ENCODE measurements around the gene EGFL7. TPM values are rescaled to one million over a fixed set of nuclear protein-coding genes. Genes with fewer than 3 reads are reported as not detected.
"Not testable (repeated sequence)": the region's sequence is repeated elsewhere in the genome, so short reads cannot be mapped to it uniquely, and the experiment has no call there.

EGFL7 gene
- total RNA-seq, 1 donor from 2014 or later: 500 TPM

DNA sequence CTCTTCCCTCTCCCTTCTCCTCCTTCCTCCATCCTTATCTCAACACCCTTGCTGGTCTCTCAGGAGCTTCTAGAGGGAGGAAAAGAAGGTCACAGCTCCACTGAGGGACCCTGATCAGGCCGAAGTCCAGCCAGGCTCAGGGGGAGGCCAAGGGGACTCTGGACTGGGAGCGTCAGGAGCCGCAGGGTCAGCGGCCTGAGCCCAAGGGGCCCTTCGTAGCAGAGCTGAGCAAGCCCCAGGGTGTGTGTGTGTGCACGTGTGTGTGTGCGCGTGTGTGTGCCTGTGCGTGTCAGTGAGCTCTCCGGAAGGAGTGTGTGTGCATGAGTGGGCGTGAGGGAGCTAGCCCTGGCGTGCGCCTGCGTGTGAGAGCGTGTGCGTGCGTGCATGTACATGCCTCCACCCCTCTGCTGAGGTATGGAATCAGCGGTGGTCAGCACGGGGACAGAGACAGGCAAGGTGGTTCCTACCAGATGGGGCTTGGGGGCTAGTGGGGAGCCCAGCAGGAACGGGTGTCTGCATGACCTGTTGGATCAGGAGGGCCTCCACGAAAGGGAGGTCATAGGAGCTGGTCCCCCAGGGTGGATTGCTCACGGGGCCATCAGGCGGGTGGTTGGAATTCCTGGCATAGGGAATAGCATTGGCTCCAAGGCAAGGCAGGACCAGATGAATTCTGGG lies 34.6 kb downstream of the EGFL7 start:
- DNase-seq (ENCODE audit: low read depth, low spot score): no peak

DNA sequence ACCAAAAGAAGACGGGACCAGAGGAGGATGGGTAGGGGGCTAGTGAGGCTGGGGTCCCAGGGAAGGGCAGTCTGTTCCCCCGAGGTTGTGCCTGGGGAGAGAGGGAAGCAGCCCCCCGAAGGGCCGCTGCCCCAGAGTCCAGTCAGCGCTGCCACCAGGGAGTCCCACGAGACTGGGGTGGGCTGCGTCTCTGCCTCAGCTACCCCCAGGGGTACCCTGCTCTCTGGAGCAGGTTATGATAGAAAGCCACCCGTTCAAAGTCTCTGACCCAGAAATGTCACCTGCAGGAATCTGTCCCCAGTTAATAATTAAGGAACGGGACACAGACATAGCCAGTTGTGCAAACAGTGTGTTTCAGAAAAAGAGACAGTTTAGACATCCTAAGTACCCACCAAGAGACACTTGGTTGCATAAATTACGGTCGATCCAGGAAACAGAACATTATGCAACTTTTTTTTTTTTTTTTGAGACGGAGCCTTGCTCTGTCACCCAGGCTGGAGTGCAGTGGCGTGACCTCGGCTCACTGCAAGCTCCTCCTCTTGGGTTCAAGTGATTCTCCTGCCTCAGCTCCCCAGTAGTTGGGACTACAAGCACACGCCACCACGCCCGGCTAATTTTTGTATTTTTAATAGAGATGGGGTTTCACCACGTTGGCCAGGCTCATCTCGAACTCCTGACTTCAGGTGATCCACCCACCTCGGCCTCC lies 35.3 kb downstream of the EGFL7 start:
- no peak for DNase-seq (ENCODE audit: low read depth, low spot score)

- DNase-seq (ENCODE audit: low read depth, low spot score): no peak
Measured at GRCh38 chr9:136698635-136699246, 36.0 kb downstream of the EGFL7 start.

DNA sequence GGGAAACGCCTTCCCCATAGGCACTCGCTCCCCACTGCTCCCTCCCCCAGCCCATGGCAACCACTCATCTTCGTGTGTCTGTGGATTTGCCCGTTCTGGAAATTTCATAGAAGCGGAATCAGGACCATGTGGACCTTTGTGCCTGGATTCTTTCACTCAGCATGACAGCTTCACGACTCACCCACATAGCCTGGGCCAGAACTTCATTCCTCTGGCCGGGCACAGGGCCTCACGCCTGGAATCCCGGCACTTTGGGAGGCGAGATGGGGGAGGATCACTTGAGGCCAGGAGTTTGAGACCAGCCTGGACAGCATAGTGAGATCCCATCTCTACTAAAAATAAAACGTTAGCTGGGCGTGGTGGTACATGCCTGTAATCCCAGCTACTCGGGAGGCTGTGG lies 37.6 kb downstream of the EGFL7 start:
- DNase-seq (ENCODE audit: low read depth, low spot score): no peak

GRCh38 chr9:136700959-136701667 lies 38.4 kb downstream of the EGFL7 start:
- DNase-seq (ENCODE audit: low read depth, low spot score): no peak

DNA sequence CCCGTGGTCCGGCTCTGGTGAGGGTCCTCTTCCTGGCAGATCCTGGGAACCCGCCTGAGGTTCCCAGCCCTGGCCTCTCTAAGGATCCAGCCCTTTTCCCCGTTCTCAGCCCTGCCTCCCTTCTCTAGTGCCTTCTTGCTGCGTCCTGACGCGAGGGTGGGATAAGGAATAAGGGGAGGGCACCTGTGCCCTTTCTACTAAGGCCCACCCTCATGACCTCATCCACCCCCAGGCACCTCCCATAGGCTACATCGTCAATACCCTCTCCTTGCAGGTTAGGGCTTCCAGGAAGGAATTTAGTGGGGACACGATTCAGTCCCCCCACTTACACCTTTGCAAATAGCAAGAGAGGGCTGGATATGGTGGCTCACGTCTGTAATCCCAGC lies 38.9 kb downstream of the EGFL7 start:
- DNase-seq (ENCODE audit: low read depth, low spot score): no peak

- DNase-seq (ENCODE audit: low read depth, low spot score): no peak
Measured at GRCh38 chr9:136703276-136703860, 40.7 kb downstream of the EGFL7 start.

DNA sequence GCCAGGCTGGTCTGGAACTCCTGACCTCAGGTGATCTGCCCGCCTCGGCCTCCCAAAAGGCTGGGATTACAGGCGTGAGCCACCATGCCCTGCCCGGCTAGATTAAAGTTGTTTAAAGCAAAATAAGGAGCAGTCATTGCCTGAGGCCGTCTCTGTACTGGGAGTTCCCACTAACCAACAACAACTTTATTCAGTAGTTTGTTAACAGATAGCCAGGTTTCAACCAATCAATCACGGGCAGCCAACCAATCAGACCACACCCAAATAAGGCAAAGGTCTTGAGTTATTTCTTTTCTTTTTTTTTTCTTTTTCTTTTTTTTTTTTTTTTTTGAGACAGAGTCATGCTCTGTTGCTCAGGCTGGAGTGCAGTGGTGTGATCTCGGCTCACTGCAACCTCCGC lies 42.0 kb downstream of the EGFL7 start:
- DNase-seq (ENCODE audit: low read depth, low spot score): not testable (repeated sequence)

DNA sequence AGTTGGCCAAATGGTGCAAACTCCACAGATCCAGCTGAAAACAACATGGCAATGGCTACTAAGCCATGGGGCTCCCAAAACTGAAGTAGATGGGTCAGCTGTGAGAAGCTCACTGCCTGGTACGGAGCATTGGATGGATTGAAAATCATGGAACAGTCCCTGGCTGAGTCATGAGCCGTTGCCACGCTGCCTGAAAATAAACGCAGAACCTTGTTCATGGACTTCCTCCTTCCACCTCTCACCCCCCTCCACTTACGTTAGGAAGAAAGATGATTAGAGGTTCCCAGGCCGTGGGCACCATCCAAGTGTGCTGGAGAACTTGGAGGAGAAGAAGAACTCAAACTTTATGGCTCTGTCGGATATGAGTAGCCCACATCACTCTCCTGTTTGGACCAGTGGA lies 42.8 kb downstream of the EGFL7 start:
- no peak for DNase-seq (ENCODE audit: low read depth, low spot score)

DNA sequence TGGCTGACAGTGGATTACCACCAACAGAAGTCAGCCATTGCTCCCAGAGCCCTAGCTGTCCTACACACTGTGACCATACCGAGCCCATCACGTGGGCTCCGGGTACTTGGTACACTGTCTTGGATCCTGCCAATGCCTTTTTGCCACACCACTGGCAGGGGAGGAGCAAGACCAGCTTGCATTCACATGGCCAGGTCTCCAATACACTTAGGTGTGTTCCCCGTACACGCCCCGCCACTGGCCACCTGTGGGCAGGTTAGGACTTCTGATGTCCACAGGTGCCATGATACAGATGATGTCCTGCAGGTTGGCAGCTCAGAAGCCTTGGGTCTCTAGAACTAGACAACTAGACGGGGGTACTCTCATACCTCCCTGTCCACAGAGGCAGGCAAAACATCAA lies 44.3 kb downstream of the EGFL7 start:
- DNase-seq (ENCODE audit: low read depth, low spot score): no peak

DNA sequence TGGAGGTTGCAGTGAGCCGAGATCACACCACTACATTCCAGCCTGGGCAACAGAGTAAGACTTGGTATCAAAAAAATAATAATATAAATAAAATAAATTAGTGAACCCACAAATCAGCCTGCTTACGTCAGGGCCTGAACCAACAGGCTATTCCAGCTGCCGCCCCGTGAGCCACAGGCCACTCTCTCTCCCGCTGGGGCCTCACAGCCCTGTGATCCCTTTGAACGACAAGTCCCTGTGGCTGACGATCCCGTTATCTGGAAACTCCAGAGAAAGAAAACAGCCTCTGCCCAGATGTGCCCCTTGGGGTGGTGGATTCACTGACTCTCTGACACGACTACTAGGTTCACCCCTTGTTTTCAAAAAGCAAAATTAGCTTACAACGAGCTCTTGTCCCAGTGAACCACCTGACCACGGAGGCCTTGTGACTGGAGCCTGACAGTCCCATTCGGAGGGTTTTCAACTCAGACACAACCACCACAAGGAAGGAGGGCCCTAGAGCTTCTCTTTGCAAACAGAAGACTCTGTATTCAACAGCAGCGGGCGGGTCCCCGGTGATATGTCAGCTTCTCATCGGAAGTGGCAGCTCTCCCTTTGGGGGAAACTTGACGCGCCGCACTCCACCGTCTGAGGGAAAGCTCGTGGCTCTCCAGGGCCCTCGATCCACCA lies 45.3 kb downstream of the EGFL7 start:
- DNase-seq (ENCODE audit: low read depth, low spot score): no peak

- no peak for DNase-seq (ENCODE audit: low read depth, low spot score)
Measured at GRCh38 chr9:136709454-136710109, 46.9 kb downstream of the EGFL7 start.

DNA sequence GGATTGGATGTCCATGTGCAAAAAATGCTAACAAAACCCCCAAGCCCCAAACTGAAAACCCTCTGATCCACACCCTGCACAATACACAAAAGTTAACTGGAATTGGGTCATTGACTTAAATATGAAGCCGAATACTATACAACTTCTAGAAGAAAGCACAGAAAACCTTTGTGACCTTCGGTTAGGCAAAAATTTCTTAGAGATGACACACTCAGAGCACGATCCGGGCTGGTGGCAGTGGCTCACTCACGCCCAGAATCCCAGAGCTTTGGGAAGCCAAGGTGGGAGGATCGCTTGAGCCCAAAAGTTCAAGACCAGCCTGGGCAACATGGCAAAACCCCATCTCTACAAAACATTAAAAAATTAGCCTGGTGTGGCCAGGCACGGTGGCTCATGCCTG lies 47.8 kb downstream of the EGFL7 start:
- DNase-seq (ENCODE audit: low read depth, low spot score): no peak

DNA sequence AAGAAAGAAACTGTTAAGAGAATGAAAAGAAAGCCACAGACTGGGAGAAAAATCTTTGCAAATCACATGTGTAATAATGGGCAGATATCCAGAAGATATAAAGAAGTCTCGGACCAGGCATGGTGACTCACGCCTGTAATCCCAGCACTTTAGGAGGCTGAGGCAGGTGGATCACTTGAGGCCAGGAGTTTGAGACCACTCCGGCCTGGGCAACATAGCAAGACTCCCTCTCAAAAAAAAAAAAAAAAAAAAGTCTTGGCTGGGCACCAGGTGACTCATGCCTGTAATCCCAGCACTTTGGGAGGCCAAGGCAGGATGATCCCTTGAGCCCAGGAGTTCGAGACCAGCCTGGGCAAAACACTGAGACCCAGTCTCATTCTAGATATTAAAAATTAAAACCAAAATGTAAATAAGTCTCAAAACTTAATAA lies 48.5 kb downstream of the EGFL7 start:
- not testable (repeated sequence) for DNase-seq (ENCODE audit: low read depth, low spot score)

- no peak for DNase-seq (ENCODE audit: low read depth, low spot score)
Measured at GRCh38 chr9:136711751-136712689, 49.3 kb downstream of the EGFL7 start, which contains the start of gene DIPK1B. TSS of gene DIPK1B (plus strand) at chr9:136712572. CDS start at chr9:136712666, 94 bp downstream.

- no peak for DNase-seq (ENCODE audit: low read depth, low spot score)
Measured at GRCh38 chr9:136712690-136713544, 50.2 kb downstream of the EGFL7 start.

- no peak for DNase-seq (ENCODE audit: low read depth, low spot score)
Measured at GRCh38 chr9:136713550-136713949, 50.8 kb downstream of the EGFL7 start.

GRCh38 chr9:136714096-136714892 lies 51.6 kb downstream of the EGFL7 start:
- peak; percentile 88 for DNase-seq (ENCODE audit: low read depth, low spot score)
